Thyroid gland (tissue), 4 donors: Measurements from ENCODE around the gene SERINC3.

Experiments
- POLR2A ChIP-seq, 2 donors: fragments of 450-650 bp; IDR thresholded peaks; one replicate each; pipeline ENCODE4 v1.6.1; 2017; ENCODE audit warnings: antibody characterized with exemption in 2 of 2, mild to moderate bottlenecking in 2 of 2, moderate library complexity in 1 of 2
- TF ChIP-seq, protein P1 (sequence below), 6 experiments: fragments of 200-600 bp in 3 of 6; fragments of 450-650 bp in 3 of 6; sonication (generic) in 3 of 6; IDR thresholded peaks; one replicate each; pipeline ENCODE4 v1.5.1; 2016 to 2019; ENCODE audit warnings: antibody characterized with exemption in 6 of 6, mild to moderate bottlenecking in 2 of 6, inconsistent platforms in 1 of 6, moderate library complexity in 1 of 6

DNA sequence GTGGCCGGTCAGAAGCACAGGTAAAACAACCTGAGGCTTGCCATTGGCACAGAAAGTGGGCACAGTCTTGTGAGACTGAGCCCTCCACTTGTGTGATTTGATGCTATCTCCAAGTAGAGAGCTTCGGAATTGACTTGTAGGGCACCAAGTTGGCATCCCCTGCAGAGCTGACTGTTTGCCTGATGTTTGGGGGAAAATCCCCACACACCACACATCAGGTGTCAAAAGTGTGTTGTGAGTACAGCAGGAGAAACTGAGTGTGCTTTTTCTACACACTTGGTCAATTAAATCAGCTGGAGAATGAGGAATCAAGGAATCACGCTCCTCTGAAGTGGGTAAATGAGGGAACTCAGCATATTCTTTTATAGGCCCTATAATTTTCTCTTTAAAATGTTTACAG lies 989 bp downstream of the SERINC3 start:
- TF ChIP-seq, protein P1, sequence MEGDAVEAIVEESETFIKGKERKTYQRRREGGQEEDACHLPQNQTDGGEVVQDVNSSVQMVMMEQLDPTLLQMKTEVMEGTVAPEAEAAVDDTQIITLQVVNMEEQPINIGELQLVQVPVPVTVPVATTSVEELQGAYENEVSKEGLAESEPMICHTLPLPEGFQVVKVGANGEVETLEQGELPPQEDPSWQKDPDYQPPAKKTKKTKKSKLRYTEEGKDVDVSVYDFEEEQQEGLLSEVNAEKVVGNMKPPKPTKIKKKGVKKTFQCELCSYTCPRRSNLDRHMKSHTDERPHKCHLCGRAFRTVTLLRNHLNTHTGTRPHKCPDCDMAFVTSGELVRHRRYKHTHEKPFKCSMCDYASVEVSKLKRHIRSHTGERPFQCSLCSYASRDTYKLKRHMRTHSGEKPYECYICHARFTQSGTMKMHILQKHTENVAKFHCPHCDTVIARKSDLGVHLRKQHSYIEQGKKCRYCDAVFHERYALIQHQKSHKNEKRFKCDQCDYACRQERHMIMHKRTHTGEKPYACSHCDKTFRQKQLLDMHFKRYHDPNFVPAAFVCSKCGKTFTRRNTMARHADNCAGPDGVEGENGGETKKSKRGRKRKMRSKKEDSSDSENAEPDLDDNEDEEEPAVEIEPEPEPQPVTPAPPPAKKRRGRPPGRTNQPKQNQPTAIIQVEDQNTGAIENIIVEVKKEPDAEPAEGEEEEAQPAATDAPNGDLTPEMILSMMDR (IDR thresholded peaks at IDR 0.05) = no peak
- TF ChIP-seq POLR2A (IDR thresholded peaks at IDR 0.05) = no peak
